HL-60 (cell line): ENCODE measurements around the gene NCK2.

Source experiments
- DNase-seq, 2 experiments: peaks; one replicate each; pipeline ENCODE4 v3.0.0-alpha.2; 2010 to 2020; ENCODE audit warnings: low read depth in 1 of 2, low spot score in 1 of 2
- H3K27ac ChIP-seq: fragments of 250-450 bp; sonication (Bioruptor Pico); replicated peaks from 2 replicates; pipeline ENCODE4 v1.5.1; 2020; ENCODE audit warnings: mild to moderate bottlenecking, moderate library complexity
- H3K27me3 ChIP-seq: fragments of 250-450 bp; sonication (Bioruptor Pico); 2 replicates; pipeline ENCODE4 v1.5.1; 2021; ENCODE audit warnings: mild to moderate bottlenecking, moderate library complexity; ENCODE audit not compliant: insufficient read depth, poor library complexity, severe bottlenecking
- H3K4me3 ChIP-seq: replicated peaks from 2 replicates; pipeline ENCODE4 v1.5.1; 2011; ENCODE audit warnings: mild to moderate bottlenecking, control low read depth, low read length; ENCODE audit not compliant: insufficient read depth
- GABPA ChIP-seq: IDR thresholded peaks from 2 replicates; pipeline ENCODE4 v1.6.1; 2012; ENCODE audit warnings: low read depth
- POLR2AphosphoS5 ChIP-seq: IDR thresholded peaks from 2 replicates; pipeline ENCODE4 v1.6.1; 2012; ENCODE audit warnings: low read depth
- SPI1 ChIP-seq: IDR thresholded peaks from 2 replicates; pipeline ENCODE4 v1.6.1; 2012; ENCODE audit warnings: low read depth, mild to moderate bottlenecking, borderline replicate concordance
- TF ChIP-seq, protein P1 (sequence below): IDR thresholded peaks from 2 replicates; pipeline ENCODE4 v1.6.1; 2012; ENCODE audit warnings: low read depth; ENCODE audit not compliant: insufficient replicate concordance
- TF ChIP-seq, protein P2 (sequence below): IDR thresholded peaks from one replicate; pipeline ENCODE4 v1.5.1; 2011; ENCODE audit warnings: low read length, control low read depth, inconsistent platforms; ENCODE audit not compliant: insufficient read depth

Gene NCK2

GRCh38 chr2:105877945-105878344 lies 133.2 kb downstream of the NCK2 start:
- DNase-seq: no peak
- TF ChIP-seq, protein P1, sequence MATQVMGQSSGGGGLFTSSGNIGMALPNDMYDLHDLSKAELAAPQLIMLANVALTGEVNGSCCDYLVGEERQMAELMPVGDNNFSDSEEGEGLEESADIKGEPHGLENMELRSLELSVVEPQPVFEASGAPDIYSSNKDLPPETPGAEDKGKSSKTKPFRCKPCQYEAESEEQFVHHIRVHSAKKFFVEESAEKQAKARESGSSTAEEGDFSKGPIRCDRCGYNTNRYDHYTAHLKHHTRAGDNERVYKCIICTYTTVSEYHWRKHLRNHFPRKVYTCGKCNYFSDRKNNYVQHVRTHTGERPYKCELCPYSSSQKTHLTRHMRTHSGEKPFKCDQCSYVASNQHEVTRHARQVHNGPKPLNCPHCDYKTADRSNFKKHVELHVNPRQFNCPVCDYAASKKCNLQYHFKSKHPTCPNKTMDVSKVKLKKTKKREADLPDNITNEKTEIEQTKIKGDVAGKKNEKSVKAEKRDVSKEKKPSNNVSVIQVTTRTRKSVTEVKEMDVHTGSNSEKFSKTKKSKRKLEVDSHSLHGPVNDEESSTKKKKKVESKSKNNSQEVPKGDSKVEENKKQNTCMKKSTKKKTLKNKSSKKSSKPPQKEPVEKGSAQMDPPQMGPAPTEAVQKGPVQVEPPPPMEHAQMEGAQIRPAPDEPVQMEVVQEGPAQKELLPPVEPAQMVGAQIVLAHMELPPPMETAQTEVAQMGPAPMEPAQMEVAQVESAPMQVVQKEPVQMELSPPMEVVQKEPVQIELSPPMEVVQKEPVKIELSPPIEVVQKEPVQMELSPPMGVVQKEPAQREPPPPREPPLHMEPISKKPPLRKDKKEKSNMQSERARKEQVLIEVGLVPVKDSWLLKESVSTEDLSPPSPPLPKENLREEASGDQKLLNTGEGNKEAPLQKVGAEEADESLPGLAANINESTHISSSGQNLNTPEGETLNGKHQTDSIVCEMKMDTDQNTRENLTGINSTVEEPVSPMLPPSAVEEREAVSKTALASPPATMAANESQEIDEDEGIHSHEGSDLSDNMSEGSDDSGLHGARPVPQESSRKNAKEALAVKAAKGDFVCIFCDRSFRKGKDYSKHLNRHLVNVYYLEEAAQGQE: no peak
- TF ChIP-seq GABPA (no peak), SPI1 (no peak), POLR2AphosphoS5 (no peak)
- TF ChIP-seq, protein P2, sequence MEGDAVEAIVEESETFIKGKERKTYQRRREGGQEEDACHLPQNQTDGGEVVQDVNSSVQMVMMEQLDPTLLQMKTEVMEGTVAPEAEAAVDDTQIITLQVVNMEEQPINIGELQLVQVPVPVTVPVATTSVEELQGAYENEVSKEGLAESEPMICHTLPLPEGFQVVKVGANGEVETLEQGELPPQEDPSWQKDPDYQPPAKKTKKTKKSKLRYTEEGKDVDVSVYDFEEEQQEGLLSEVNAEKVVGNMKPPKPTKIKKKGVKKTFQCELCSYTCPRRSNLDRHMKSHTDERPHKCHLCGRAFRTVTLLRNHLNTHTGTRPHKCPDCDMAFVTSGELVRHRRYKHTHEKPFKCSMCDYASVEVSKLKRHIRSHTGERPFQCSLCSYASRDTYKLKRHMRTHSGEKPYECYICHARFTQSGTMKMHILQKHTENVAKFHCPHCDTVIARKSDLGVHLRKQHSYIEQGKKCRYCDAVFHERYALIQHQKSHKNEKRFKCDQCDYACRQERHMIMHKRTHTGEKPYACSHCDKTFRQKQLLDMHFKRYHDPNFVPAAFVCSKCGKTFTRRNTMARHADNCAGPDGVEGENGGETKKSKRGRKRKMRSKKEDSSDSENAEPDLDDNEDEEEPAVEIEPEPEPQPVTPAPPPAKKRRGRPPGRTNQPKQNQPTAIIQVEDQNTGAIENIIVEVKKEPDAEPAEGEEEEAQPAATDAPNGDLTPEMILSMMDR: no peak
- Histone ChIP-seq H3K27me3 (no peaks in the 10 kb centered on the region), H3K27ac (no peak overlapping the region), H3K4me3 (no peak overlapping the region)

- Histone ChIP-seq H3K4me3 (no peak overlapping the region), H3K27me3 (no peaks in the 10 kb centered on the region), H3K27ac (no peak overlapping the region)
- DNase-seq: no peak
- TF ChIP-seq, protein P2: no peak
- TF ChIP-seq GABPA: no peak
- TF ChIP-seq, protein P1: no peak
- TF ChIP-seq SPI1: no peak
- TF ChIP-seq POLR2AphosphoS5: no peak
Measured at GRCh38 chr2:105879106-105879802, 134.5 kb downstream of the NCK2 start.

DNA sequence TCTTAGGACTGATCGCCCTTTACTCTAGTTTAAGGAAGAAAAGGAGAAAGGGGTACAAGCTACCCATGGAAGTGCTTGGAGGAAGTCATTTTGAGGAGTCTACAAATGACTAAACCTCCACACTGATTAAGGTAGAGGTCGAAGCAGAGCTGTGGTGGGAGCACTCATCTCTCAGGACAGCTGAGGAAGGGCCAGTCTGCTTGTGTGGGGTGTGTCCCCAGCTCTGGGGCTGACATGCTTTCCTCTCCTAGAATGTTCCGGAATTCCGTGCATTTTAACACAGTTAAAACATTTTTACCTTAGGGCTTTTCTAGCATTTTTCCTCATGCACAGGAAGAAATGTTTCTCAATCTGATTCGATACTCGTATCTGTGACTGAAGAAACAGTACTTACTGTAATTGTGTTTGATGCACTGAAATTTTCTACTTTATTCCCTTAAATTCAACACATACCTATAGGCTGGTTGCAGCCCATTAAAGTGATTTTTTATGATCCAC lies 135.1 kb downstream of the NCK2 start:
- Histone ChIP-seq H3K4me3 (no peak overlapping the region), H3K27me3 (no peaks in the 10 kb centered on the region), H3K27ac (no peak overlapping the region)
- TF ChIP-seq POLR2AphosphoS5: no peak
- TF ChIP-seq, protein P2: no peak
- TF ChIP-seq SPI1: no peak
- no peak for TF ChIP-seq GABPA
- TF ChIP-seq, protein P1: no peak
- no peak for DNase-seq
